ENCODE measurements around the gene BDKRB1.

- no peak for TF ChIP-seq CTCF (IDR thresholded peaks at IDR 0.05 in 8 of 11, conservative IDR thresholded peaks at IDR 0.05 in 3 of 11)
- no peak for TF ChIP-seq POLR2AphosphoS5 (IDR thresholded peaks at IDR 0.05)
- no peak for TF ChIP-seq POLR2A (IDR thresholded peaks at IDR 0.05)
These were observed 10.1 kb upstream of the BDKRB1 start for GRCh38 chr14:96245710-96246538.
